ENCODE results near the gene SPEM1. TPM values are rescaled to one million over a fixed set of nuclear protein-coding genes. Genes with fewer than 3 reads are reported as not detected.

SPEM1 gene
- total and polyA plus RNA-seq, 7 donors = 0.06 TPM; not detected in 6

GRCh38 chr17:7442142-7442541, 22.0 kb downstream of the SPEM1 start:
- WGBS, 3 donors = 83 to 100% (median 87%) methylated on average over 2 of the region's 2 CpGs
- Histone ChIP-seq H3K4me3 (no peak overlapping the region), H3K27me3 (ENCODE audit: insufficient read depth in 3 of 3, low read length in 2 of 3) (peaks cover 0 to 3% (median 0%) of the 10 kb centered on the region in 3 donors)

DNA sequence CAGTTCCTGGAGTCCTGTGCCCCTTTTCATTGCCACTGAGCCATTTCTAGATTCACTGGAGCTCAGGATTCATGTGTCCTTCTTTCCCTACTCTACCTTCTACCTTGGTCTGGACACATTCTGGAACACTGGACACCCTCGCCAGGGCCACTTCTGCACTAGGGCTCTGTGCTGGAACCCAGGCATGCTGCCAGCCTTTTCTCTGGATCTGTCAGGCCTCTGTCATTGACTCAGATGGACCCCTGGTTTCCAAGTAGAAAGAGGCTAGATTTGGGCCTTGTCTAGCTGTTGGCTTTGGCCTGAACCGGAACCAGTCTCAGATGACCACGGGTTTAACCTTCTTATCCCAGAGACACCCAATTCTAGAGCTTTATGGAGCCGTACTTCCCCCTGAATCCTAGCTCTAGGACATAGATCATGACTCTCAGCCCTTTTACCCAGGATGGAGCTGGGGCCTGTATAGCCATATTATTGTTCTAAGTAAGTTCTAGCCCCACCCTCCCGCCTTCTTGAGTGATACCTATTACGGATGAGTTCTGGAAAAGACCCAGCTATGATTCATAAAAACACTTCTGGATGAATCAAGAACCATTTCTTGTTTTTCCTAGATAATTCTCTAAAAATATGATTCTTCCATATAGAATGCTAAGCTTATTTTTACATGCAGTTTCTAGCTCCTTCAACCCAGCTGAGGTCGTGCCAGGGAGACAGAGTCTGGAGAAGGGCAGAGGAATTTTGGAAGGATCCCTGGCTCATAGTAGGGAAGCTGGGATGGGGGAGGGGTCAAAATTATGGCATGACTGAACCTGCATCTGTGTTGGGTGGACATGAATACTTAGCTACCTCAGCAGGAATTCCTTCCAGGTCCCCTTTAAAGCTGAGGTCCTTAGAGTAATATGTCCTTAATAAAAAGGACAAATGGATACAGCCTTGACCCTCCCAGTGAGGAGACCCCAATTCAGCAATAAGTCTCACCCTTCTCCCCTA, 23.7 kb downstream of the SPEM1 start:
- ATAC-seq = peak in 2 of 4 donors; percentile 15 to 26
- peaks cover 43% of the 10 kb centered on the region for H3K4me1 ChIP-seq
- no peak overlapping the region for H3K4me3 ChIP-seq
- peaks cover 0 to 7% (median 0%) of the 10 kb centered on the region in 3 donors for H3K27me3 ChIP-seq (ENCODE audit: insufficient read depth in 3 of 3, low read length in 2 of 3)
- H3K9me3 ChIP-seq = no peaks in the 10 kb centered on the region
- DNase-seq = no peak
- TF ChIP-seq, protein P1, sequence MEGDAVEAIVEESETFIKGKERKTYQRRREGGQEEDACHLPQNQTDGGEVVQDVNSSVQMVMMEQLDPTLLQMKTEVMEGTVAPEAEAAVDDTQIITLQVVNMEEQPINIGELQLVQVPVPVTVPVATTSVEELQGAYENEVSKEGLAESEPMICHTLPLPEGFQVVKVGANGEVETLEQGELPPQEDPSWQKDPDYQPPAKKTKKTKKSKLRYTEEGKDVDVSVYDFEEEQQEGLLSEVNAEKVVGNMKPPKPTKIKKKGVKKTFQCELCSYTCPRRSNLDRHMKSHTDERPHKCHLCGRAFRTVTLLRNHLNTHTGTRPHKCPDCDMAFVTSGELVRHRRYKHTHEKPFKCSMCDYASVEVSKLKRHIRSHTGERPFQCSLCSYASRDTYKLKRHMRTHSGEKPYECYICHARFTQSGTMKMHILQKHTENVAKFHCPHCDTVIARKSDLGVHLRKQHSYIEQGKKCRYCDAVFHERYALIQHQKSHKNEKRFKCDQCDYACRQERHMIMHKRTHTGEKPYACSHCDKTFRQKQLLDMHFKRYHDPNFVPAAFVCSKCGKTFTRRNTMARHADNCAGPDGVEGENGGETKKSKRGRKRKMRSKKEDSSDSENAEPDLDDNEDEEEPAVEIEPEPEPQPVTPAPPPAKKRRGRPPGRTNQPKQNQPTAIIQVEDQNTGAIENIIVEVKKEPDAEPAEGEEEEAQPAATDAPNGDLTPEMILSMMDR (IDR thresholded peaks at IDR 0.05) = no peak
- peaks cover 0 to 25% of the 10 kb centered on the region in 2 donors for H3K36me3 ChIP-seq (ENCODE audit: insufficient read depth in 1 of 2, low read depth in 1 of 2)
- intact Hi-C loops (cut with DNase I) = loop anchor here (2.0 to 5.0 kb wide), 2 partner anchors 35 to 46 kb away; partner anchors contain the start of gene ZBTB4 (in 1 of the 2)
- H3K27ac ChIP-seq = peak overlapping the region; percentile 100
- WGBS, 3 donors = 57 to 67% (median 67%) methylated on average over 7 of the region's 7 CpGs

More at GRCh38 chr17:7442142-7442541, 22.0 kb downstream of the SPEM1 start:
- intact Hi-C loops (cut with DNase I) = loop anchor here in 1 of 2 donors (5.0 kb wide), 1 partner anchor 45 kb away; no protein-coding TSS in a partner anchor
- Histone ChIP-seq H3K27ac (peak overlapping the region; percentile 100), H3K4me1 (peaks cover 48% of the 10 kb centered on the region), H3K9me3 (no peaks in the 10 kb centered on the region), H3K36me3 (ENCODE audit: insufficient read depth in 1 of 2, low read depth in 1 of 2) (peaks cover 0 to 8% of the 10 kb centered on the region in 2 donors)
- no peak for DNase-seq
- ATAC-seq = no peak
- TF ChIP-seq, protein P1 (IDR thresholded peaks at IDR 0.05) = no peak

- Histone ChIP-seq H3K27me3 (ENCODE audit: insufficient read depth in 3 of 3, low read length in 2 of 3) (peaks cover 0 to 7% (median 0%) of the 10 kb centered on the region in 3 donors), H3K4me3 (peak within 1 kb of the TSS; percentile 92), H3K4me1 (peaks cover 34% of the 10 kb centered on the region), H3K9me3 (no peaks in the 10 kb centered on the region), H3K27ac (peak within 1 kb of the TSS; percentile 100), H3K36me3 (ENCODE audit: insufficient read depth in 1 of 2, low read depth in 1 of 2) (peaks cover 0 to 35% of the 10 kb centered on the region in 2 donors)
- ATAC-seq (peak; percentile 85 to 89 (median 87)), DNase-seq (peak; percentile 93 to 95)
- intact Hi-C loops (cut with DNase I) = loop anchor here (2.0 to 5.0 kb wide), 2 partner anchors 34 to 48 kb away; partner anchors contain the start of gene ZBTB4 (in 1 of the 2)
- TF ChIP-seq, protein P1 (IDR thresholded peaks at IDR 0.05) = peak; percentile 10
- WGBS, 3 donors = 2 to 4% (median 2%) methylated on average over 47 to 51 of the region's 51 CpGs
Observed at GRCh38 chr17:7444682-7445618, 24.8 kb downstream of the SPEM1 start, which contains the start of gene CHRNB1. Gene CHRNB1, plus strand, starts transcription at chr17:7445061. Its CDS starts 67 bp downstream, at chr17:7445128.

DNA sequence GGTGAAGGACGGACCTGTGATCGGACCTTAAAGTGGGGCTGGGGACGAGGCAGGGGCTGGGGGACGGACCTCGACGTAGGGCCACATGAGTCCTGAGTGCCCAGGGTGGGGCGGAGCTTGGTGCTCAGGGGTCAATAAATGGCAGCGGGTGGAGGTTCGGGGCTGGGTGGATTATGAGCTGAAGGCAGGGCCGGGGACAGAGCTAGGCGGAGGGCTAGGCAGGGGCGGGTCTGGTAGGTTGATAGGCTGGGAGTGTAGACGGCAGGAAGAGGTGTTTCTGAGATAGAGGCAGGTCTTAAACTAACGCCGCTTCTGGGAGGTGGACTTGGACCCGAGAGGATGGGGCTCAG, 25.5 kb downstream of the SPEM1 start:
- 3 to 7% (median 6%) methylated on average over 16 of the region's 16 CpGs for WGBS, 3 donors

More for the DNA sequence above, 25.5 kb downstream of the SPEM1 start:
- Histone ChIP-seq H3K27me3 (ENCODE audit: insufficient read depth in 3 of 3, low read length in 2 of 3) (peaks cover 0 to 7% (median 0%) of the 10 kb centered on the region in 3 donors), H3K4me3 (peak overlapping the region; percentile 92), H3K36me3 (ENCODE audit: insufficient read depth in 1 of 2, low read depth in 1 of 2) (peaks cover 0 to 42% of the 10 kb centered on the region in 2 donors), H3K27ac (peak overlapping the region; percentile 100), H3K4me1 (peaks cover 33% of the 10 kb centered on the region), H3K9me3 (no peaks in the 10 kb centered on the region)
- intact Hi-C loops (cut with DNase I) = loop anchor here in 1 of 2 donors (2.0 kb wide), 1 partner anchor 33 kb away; the partner anchor contains the start of gene ZBTB4
- no peak for DNase-seq
- peak; percentile 34 to 41 (median 40) for ATAC-seq
- TF ChIP-seq, protein P1 (IDR thresholded peaks at IDR 0.05) = no peak
